Neural progenitor cell (in vitro differentiated cells): Measurements from ENCODE around the gene RGMA. TPM values are rescaled to one million over a fixed set of nuclear protein-coding genes. Genes with fewer than 3 reads are reported as not detected.

Source experiments
- DNase-seq: peaks from one replicate; pipeline ENCODE4 v3.0.0-alpha.2; 2016; ENCODE audit warnings: low spot score
- H2AFZ ChIP-seq: fragments of 200-600 bp; sonication (generic); replicated peaks from 2 replicates; pipeline ENCODE4 v1.6.1; 2016; ENCODE audit warnings: antibody characterized with exemption
- H3F3A ChIP-seq: fragments of 200-600 bp; sonication (generic); 2 replicates; pipeline ENCODE4 v1.6.1; 2016; ENCODE audit warnings: antibody characterized with exemption, low read depth
- H3K27ac ChIP-seq: fragments of 200-600 bp; sonication (generic); 2 replicates; pipeline ENCODE4 v1.5.1; 2016; ENCODE audit warnings: mild to moderate bottlenecking
- H3K27me3 ChIP-seq: fragments of 200-600 bp; sonication (generic); 2 replicates; pipeline ENCODE4 v1.6.1; 2016; ENCODE audit warnings: mild to moderate bottlenecking, moderate library complexity
- H3K36me3 ChIP-seq: fragments of 200-600 bp; sonication (generic); 2 replicates; pipeline ENCODE4 v1.5.1; 2016
- H3K4me1 ChIP-seq: fragments of 200-600 bp; sonication (generic); 2 replicates; pipeline ENCODE4 v1.6.1; 2016; ENCODE audit warnings: mixed run types
- H3K4me2 ChIP-seq: fragments of 200-600 bp; sonication (generic); 2 replicates; pipeline ENCODE4 v1.6.1; 2016
- H3K4me3 ChIP-seq: fragments of 200-600 bp; sonication (generic); 2 replicates; pipeline ENCODE4 v1.5.1; 2016
- H3K79me2 ChIP-seq: fragments of 200-600 bp; sonication (generic); 2 replicates; pipeline ENCODE4 v1.6.1; 2016; ENCODE audit warnings: low read depth
- H3K9ac ChIP-seq: fragments of 200-600 bp; sonication (generic); 2 replicates; pipeline ENCODE4 v1.6.1; 2016
- H3K9me3 ChIP-seq: fragments of 200-600 bp; sonication (generic); 2 replicates; pipeline ENCODE4 v1.5.1; 2016; ENCODE audit warnings: low read depth
- H4K20me1 ChIP-seq: fragments of 200-600 bp; sonication (generic); 2 replicates; pipeline ENCODE4 v1.6.1; 2016; ENCODE audit warnings: low read depth
- H3K27ac Mint-ChIP-seq: 3 replicates; pipeline ENCODE4 v1.8.0; 2021; ENCODE audit warnings: mixed read lengths
- H3K27me3 Mint-ChIP-seq: 2 replicates; pipeline ENCODE4 v1.8.0; 2022; ENCODE audit warnings: low read depth, mild to moderate bottlenecking, inconsistent platforms, moderate library complexity, mixed read lengths; ENCODE audit not compliant: insufficient read depth
- H3K36me3 Mint-ChIP-seq: 3 replicates; pipeline ENCODE4 v1.8.0; 2021; ENCODE audit warnings: mixed read lengths
- H3K4me1 Mint-ChIP-seq: 3 replicates; pipeline ENCODE4 v1.8.0; 2021; ENCODE audit warnings: mixed read lengths
- H3K4me3 Mint-ChIP-seq: 3 replicates; pipeline ENCODE4 v1.8.0; 2021; ENCODE audit warnings: mild to moderate bottlenecking, moderate library complexity, mixed read lengths
- H3K9me3 Mint-ChIP-seq: 3 replicates; pipeline ENCODE4 v1.8.0; 2020; ENCODE audit warnings: mixed read lengths
- EZH2 ChIP-seq: fragments of 200-600 bp; sonication (generic); IDR thresholded peaks from 2 replicates; pipeline ENCODE4 v1.6.1; 2017; ENCODE audit warnings: antibody characterized with exemption, mild to moderate bottlenecking, moderate library complexity
- EZH2phosphoT487 ChIP-seq: fragments of 200-600 bp; sonication (generic); IDR thresholded peaks from 2 replicates; pipeline ENCODE4 v1.6.1; 2017; ENCODE audit warnings: antibody characterized with exemption
- total RNA-seq: library from RNA; depleted of rRNA; stranded (reverse); fragments of >200 nt; gene quantifications from 2 replicates; pipeline ENCODE4 v1.2.3, GENCODE V29; 2015; ENCODE audit warnings: low replicate concordance
- TF ChIP-seq, protein P1 (sequence below): fragments of 200-600 bp; sonication (generic); IDR thresholded peaks from 2 replicates; pipeline ENCODE4 v1.5.1; 2017; ENCODE audit warnings: antibody characterized with exemption, mild to moderate bottlenecking

RGMA gene
- total RNA-seq, 1 donor from 2014 or later, result 41.4 TPM

DNA sequence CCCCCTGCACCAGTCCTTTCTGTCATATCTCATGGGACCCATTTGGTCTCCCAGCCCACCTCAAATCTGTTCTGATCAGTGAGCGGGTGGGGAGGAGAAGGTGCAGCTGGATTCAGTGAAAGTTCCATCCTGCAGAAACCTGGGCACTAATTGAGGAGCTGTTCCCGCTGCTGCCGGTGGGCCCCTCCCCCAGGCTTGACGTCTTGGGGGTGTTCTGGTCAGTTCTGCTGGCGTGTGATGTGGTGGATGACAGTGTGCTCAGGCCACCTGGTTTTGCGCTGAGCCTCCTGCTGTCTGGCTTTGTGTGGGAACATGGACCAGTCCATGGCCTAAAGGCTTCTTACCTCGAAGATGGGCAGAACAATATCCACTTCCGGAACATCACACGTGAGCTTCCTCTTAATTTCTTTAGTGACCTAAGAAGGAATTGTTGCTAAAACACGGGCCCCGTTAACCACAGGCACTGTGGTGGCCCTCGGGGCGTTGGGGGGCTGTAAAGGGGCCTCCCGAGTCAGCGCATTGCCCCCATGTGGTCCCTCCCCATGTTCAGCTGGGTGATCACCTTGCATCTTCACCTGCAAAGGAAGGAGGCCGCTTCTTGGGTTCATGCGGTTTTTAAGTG, 59.7 kb downstream of the RGMA start:
- Mint-ChIP-seq H3K27me3 (peaks cover 5% of the 10 kb centered on the region), H3K4me1 (peaks cover 20% of the 10 kb centered on the region), H3K36me3 (peaks cover 19% of the 10 kb centered on the region), H3K4me3 (no peak overlapping the region), H3K9me3 (no peaks in the 10 kb centered on the region), H3K27ac (peak overlapping the region; percentile 46)
- no peaks in the 10 kb centered on the region for H3K9me3 ChIP-seq
- H3K27ac ChIP-seq, result peak overlapping the region; percentile 35
- H3K4me3 ChIP-seq, result no peak overlapping the region
- no peak overlapping the region for H2AFZ ChIP-seq
- peaks cover 38% of the 10 kb centered on the region for H3F3A ChIP-seq
- H3K4me2 ChIP-seq, result no peak overlapping the region
- H3K4me1 ChIP-seq, result peaks cover 8% of the 10 kb centered on the region
- no peak for DNase-seq
- TF ChIP-seq, protein P1, sequence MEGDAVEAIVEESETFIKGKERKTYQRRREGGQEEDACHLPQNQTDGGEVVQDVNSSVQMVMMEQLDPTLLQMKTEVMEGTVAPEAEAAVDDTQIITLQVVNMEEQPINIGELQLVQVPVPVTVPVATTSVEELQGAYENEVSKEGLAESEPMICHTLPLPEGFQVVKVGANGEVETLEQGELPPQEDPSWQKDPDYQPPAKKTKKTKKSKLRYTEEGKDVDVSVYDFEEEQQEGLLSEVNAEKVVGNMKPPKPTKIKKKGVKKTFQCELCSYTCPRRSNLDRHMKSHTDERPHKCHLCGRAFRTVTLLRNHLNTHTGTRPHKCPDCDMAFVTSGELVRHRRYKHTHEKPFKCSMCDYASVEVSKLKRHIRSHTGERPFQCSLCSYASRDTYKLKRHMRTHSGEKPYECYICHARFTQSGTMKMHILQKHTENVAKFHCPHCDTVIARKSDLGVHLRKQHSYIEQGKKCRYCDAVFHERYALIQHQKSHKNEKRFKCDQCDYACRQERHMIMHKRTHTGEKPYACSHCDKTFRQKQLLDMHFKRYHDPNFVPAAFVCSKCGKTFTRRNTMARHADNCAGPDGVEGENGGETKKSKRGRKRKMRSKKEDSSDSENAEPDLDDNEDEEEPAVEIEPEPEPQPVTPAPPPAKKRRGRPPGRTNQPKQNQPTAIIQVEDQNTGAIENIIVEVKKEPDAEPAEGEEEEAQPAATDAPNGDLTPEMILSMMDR, result no peak
- TF ChIP-seq EZH2 (no peak), EZH2phosphoT487 (no peak)
- H3K79me2 ChIP-seq, result peaks cover 4% of the 10 kb centered on the region
- H4K20me1 ChIP-seq, result peaks cover 25% of the 10 kb centered on the region
- no peak overlapping the region for H3K9ac ChIP-seq
- H3K36me3 ChIP-seq, result peaks cover 4% of the 10 kb centered on the region
- H3K27me3 ChIP-seq, result no peaks in the 10 kb centered on the region

GRCh38 chr15:93028632-93029213, 60.3 kb downstream of the RGMA start:
- H3K79me2 ChIP-seq, result peaks cover 9% of the 10 kb centered on the region
- peaks cover 5% of the 10 kb centered on the region for H3K27me3 Mint-ChIP-seq
- peaks cover 20% of the 10 kb centered on the region for H3K4me1 Mint-ChIP-seq
- H3K4me3 Mint-ChIP-seq, result no peak overlapping the region
- peaks cover 8% of the 10 kb centered on the region for H3K4me1 ChIP-seq
- no peak overlapping the region for H3K4me2 ChIP-seq
- peaks cover 38% of the 10 kb centered on the region for H3F3A ChIP-seq
- TF ChIP-seq EZH2phosphoT487, result no peak
- no peak for TF ChIP-seq EZH2
- TF ChIP-seq, protein P1, result no peak
- H3K4me3 ChIP-seq, result no peak overlapping the region
- H3K9ac ChIP-seq, result no peak overlapping the region
- peaks cover 26% of the 10 kb centered on the region for H4K20me1 ChIP-seq
- no peak overlapping the region for H2AFZ ChIP-seq
- no peaks in the 10 kb centered on the region for H3K27me3 ChIP-seq
- peak overlapping the region; percentile 41 for H3K27ac Mint-ChIP-seq
- no peaks in the 10 kb centered on the region for H3K9me3 ChIP-seq
- no peaks in the 10 kb centered on the region for H3K9me3 Mint-ChIP-seq
- DNase-seq, result no peak
- peaks cover 7% of the 10 kb centered on the region for H3K36me3 ChIP-seq
- peak overlapping the region; percentile 35 for H3K27ac ChIP-seq
- H3K36me3 Mint-ChIP-seq, result peaks cover 25% of the 10 kb centered on the region

DNA sequence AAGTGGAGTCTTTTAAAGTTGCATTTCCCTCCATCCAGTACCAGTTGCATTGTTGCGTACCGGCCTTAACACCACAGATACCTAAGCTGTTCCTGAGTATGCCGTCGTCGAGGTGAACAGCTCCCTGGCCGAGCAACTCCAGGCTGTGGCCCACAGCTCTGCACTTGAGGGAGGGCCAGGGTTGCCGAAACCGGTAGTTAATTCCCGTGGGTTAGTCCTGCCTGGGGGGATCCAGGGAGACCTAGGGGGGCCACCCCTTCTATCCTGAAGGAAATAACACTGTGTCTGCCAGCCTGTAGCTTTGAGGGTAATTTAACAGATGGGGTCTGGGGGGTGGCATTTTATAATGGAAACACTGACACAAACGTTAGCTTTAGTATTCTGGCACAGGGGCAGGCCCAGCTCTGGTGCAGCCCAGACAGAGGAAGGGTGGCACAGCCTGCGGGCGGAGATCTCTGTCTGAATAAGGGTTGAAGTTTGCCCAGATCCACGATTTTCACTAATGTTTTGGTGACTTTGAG, 60.8 kb downstream of the RGMA start:
- H3K36me3 ChIP-seq, result peaks cover 13% of the 10 kb centered on the region
- peaks cover 30% of the 10 kb centered on the region for H3K36me3 Mint-ChIP-seq
- H3K9me3 ChIP-seq, result no peaks in the 10 kb centered on the region
- H3K27ac ChIP-seq, result peak overlapping the region; percentile 27
- H3K9ac ChIP-seq, result no peak overlapping the region
- no peak overlapping the region for H2AFZ ChIP-seq
- no peak overlapping the region for H3K4me3 Mint-ChIP-seq
- H3K27ac Mint-ChIP-seq, result peak overlapping the region; percentile 41
- H3K4me3 ChIP-seq, result no peak overlapping the region
- H3K4me1 Mint-ChIP-seq, result peaks cover 20% of the 10 kb centered on the region
- no peaks in the 10 kb centered on the region for H3K27me3 ChIP-seq
- DNase-seq, result no peak
- no peak overlapping the region for H3K4me2 ChIP-seq
- no peaks in the 10 kb centered on the region for H3K9me3 Mint-ChIP-seq
- peaks cover 38% of the 10 kb centered on the region for H3F3A ChIP-seq
- TF ChIP-seq, protein P1, result no peak
- TF ChIP-seq EZH2phosphoT487 (no peak), EZH2 (no peak)
- peaks cover 5% of the 10 kb centered on the region for H3K27me3 Mint-ChIP-seq
- H3K79me2 ChIP-seq, result peaks cover 14% of the 10 kb centered on the region
- peaks cover 31% of the 10 kb centered on the region for H4K20me1 ChIP-seq
- peaks cover 8% of the 10 kb centered on the region for H3K4me1 ChIP-seq
